SH-SY5Y (cell line): Measurements from ENCODE around the gene CELF5.

Source experiments
- GATA2 ChIP-seq: IDR thresholded peaks from 2 replicates; pipeline ENCODE4 v1.6.1; 2011; ENCODE audit warnings: mild to moderate bottlenecking, low read depth, low read length
- GATA3 ChIP-seq: IDR thresholded peaks from 2 replicates; pipeline ENCODE4 v1.6.1; 2011; ENCODE audit warnings: low read depth, mild to moderate bottlenecking, low read length, moderate library complexity

GRCh38 chr19:3313199-3313575 is 88.7 kb downstream of the CELF5 start:
- TF ChIP-seq GATA3 (no peak), GATA2 (no peak)
